MM.1S (cell line): ENCODE data around the gene RNF11.

Source experiments
- CTCF ChIP-seq: fragments of 300-600 bp; sonication (generic); IDR thresholded peaks from 2 replicates; pipeline ENCODE4 v1.5.1; 2016; ENCODE audit warnings: antibody characterized with exemption, low read length, mixed read lengths
- EZH2phosphoT487 ChIP-seq: fragments of 300-600 bp; sonication (generic); IDR thresholded peaks from 2 replicates; pipeline ENCODE4 v1.6.1; 2018; ENCODE audit warnings: antibody characterized with exemption, low read length

- TF ChIP-seq EZH2phosphoT487 = no peak
- TF ChIP-seq CTCF = no peak
Measured at GRCh38 chr1:51217101-51217500, 19.0 kb upstream of the RNF11 start.
